Measurements from ENCODE around the gene LRRC43.

DNA sequence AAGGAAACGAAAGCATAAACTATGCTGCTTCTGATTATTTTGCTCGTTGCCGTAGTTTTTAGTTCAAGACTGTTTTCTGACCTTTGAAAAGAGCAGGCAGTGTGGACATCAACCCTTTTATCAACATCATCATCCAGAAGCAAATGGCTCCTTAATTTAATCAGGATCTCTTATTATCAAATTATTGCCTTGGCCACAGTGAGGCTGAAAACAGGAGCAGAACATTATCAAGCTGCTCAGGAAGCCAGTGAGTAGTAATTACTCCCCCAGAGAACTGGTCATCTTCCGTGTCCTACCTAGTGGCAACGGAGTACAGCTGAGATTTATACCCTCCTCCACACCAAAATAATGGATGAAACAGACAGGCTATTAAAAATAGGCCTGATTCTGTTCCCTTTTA, 45.2 kb downstream of the LRRC43 start:
- TF ChIP-seq GABPA (IDR thresholded peaks at IDR 0.05 in 1 of 2, conservative IDR thresholded peaks at IDR 0.05 in 1 of 2) (no peak), JUND (IDR thresholded peaks at IDR 0.05) (no peak), ZBTB33 (IDR thresholded peaks at IDR 0.05) (no peak), YY1 (IDR thresholded peaks at IDR 0.05) (no peak), HNF4G (IDR thresholded peaks at IDR 0.05) (no peak), TAF1 (conservative IDR thresholded peaks at IDR 0.05) (no peak), HNF4A (conservative IDR thresholded peaks at IDR 0.05) (no peak)
- TF ChIP-seq, protein P1, sequence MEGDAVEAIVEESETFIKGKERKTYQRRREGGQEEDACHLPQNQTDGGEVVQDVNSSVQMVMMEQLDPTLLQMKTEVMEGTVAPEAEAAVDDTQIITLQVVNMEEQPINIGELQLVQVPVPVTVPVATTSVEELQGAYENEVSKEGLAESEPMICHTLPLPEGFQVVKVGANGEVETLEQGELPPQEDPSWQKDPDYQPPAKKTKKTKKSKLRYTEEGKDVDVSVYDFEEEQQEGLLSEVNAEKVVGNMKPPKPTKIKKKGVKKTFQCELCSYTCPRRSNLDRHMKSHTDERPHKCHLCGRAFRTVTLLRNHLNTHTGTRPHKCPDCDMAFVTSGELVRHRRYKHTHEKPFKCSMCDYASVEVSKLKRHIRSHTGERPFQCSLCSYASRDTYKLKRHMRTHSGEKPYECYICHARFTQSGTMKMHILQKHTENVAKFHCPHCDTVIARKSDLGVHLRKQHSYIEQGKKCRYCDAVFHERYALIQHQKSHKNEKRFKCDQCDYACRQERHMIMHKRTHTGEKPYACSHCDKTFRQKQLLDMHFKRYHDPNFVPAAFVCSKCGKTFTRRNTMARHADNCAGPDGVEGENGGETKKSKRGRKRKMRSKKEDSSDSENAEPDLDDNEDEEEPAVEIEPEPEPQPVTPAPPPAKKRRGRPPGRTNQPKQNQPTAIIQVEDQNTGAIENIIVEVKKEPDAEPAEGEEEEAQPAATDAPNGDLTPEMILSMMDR (IDR thresholded peaks at IDR 0.05; ENCODE audit: low read depth, low read length, missing input control), result no peak
- TF ChIP-seq, protein P2, sequence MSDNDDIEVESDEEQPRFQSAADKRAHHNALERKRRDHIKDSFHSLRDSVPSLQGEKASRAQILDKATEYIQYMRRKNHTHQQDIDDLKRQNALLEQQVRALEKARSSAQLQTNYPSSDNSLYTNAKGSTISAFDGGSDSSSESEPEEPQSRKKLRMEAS (IDR thresholded peaks at IDR 0.05), result no peak
- TF ChIP-seq, protein P3, sequence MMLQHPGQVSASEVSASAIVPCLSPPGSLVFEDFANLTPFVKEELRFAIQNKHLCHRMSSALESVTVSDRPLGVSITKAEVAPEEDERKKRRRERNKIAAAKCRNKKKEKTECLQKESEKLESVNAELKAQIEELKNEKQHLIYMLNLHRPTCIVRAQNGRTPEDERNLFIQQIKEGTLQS (IDR thresholded peaks at IDR 0.05), result no peak
- TF ChIP-seq, protein P4, sequence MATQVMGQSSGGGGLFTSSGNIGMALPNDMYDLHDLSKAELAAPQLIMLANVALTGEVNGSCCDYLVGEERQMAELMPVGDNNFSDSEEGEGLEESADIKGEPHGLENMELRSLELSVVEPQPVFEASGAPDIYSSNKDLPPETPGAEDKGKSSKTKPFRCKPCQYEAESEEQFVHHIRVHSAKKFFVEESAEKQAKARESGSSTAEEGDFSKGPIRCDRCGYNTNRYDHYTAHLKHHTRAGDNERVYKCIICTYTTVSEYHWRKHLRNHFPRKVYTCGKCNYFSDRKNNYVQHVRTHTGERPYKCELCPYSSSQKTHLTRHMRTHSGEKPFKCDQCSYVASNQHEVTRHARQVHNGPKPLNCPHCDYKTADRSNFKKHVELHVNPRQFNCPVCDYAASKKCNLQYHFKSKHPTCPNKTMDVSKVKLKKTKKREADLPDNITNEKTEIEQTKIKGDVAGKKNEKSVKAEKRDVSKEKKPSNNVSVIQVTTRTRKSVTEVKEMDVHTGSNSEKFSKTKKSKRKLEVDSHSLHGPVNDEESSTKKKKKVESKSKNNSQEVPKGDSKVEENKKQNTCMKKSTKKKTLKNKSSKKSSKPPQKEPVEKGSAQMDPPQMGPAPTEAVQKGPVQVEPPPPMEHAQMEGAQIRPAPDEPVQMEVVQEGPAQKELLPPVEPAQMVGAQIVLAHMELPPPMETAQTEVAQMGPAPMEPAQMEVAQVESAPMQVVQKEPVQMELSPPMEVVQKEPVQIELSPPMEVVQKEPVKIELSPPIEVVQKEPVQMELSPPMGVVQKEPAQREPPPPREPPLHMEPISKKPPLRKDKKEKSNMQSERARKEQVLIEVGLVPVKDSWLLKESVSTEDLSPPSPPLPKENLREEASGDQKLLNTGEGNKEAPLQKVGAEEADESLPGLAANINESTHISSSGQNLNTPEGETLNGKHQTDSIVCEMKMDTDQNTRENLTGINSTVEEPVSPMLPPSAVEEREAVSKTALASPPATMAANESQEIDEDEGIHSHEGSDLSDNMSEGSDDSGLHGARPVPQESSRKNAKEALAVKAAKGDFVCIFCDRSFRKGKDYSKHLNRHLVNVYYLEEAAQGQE (IDR thresholded peaks at IDR 0.05), result no peak
